Measurements from ENCODE around the gene ENTREP1. TPM values are rescaled to one million over a fixed set of nuclear protein-coding genes. Genes with fewer than 3 reads are reported as not detected.

ENTREP1 gene
- total RNA-seq, 2 experiments from 2014 or later: not detected

DNA sequence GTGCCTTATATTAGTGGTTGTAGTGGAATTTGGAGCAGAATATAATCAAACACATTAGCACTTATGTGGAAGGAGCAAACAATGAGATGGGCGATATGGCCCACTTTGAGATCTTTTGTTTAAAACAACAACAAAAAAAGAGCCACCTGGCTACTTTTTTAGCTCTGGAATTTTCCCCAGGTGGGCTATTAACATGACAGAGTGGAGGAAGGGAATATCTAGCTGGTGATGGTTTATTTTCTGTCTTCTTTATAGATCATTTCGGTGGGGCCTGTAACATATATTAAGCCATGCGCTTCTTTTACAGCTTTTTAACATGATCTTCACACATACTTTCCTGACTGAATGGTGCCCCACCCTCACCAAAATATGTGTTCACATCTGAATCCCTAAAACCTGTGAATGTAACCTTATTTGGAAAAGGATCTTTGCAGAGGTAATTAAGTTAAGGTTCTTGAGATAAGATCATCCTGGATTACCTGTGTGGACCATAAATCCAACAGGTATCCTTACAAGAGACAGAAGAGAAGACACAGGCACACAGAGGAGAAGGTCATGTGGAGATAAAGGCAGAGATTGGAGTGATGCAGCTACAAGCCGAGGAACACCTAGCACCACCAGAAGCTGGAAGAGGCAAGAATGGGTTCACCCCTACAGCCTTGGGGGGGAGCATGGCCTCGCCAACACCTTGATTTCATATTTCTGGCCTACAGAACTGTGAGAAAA is 16.6 kb upstream of the ENTREP1 start:
- BruUV-seq (replicated peaks): no TSS peak
- POLR2A ChIA-PET: no interaction called here
- CTCF ChIA-PET (ENCODE audit: unreplicated experiment): no interaction called here

DNA sequence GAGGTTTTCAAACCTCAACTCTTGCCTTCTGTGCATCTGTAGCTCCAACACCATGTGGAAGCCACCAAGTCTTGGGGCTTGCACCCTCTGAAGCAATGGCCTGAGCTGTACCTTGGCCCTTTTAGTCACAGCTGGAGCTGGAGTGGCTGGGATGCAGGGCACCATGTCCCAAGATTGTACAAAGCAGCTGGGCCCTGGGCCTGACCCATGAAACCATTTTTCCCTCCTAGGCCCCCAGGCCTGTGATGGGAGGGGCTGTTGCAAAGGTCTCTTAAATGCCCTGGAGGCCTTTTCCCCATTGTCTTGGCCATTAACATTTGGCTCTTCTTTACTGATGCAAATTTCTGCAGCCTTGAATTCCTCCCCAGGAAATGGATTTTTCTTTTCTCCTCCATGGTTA is 11.8 kb upstream of the ENTREP1 start:
- TF ChIP-seq, protein P1, sequence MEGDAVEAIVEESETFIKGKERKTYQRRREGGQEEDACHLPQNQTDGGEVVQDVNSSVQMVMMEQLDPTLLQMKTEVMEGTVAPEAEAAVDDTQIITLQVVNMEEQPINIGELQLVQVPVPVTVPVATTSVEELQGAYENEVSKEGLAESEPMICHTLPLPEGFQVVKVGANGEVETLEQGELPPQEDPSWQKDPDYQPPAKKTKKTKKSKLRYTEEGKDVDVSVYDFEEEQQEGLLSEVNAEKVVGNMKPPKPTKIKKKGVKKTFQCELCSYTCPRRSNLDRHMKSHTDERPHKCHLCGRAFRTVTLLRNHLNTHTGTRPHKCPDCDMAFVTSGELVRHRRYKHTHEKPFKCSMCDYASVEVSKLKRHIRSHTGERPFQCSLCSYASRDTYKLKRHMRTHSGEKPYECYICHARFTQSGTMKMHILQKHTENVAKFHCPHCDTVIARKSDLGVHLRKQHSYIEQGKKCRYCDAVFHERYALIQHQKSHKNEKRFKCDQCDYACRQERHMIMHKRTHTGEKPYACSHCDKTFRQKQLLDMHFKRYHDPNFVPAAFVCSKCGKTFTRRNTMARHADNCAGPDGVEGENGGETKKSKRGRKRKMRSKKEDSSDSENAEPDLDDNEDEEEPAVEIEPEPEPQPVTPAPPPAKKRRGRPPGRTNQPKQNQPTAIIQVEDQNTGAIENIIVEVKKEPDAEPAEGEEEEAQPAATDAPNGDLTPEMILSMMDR (conservative IDR thresholded peaks at IDR 0.05; ENCODE audit: low read length): no peak
- no peak for TF ChIP-seq EZH2phosphoT487 (IDR thresholded peaks at IDR 0.05; ENCODE audit: borderline replicate concordance, low read depth, low read length)
- Histone ChIP-seq H3K36me3 (ENCODE audit: insufficient read depth, low read length) (no peaks in the 10 kb centered on the region), H3K9me3 (ENCODE audit: low read length) (0 out of 2 replicates have a peak, but pooled peaks cover 9% of the 10 kb centered on the region), H3K4me1 (ENCODE audit: insufficient read depth, low read length, poor library complexity, severe bottlenecking) (no peaks in the 10 kb centered on the region), H4K20me1 (ENCODE audit: insufficient read depth, low read length) (no peaks in the 10 kb centered on the region), H3K4me3 (ENCODE audit: low read depth, low read length, poor library complexity, severe bottlenecking) (no peak overlapping the region), H2AFZ (ENCODE audit: low read length) (no peak overlapping the region), H3K27ac (ENCODE audit: low read depth, low read length, poor library complexity, severe bottlenecking) (no peak overlapping the region), H3K79me2 (ENCODE audit: insufficient read depth, low read depth, low read length) (no peaks in the 10 kb centered on the region), H3K9me2 (ENCODE audit: insufficient read depth, low read length) (no peaks in the 10 kb centered on the region), H3K4me2 (ENCODE audit: low read length) (no peak overlapping the region)
- ChIA-PET POLR2A (no interaction called here), CTCF (ENCODE audit: unreplicated experiment) (no interaction called here)
- intact Hi-C loops (cut with micrococcal nuclease; ENCODE audit: unreplicated experiment): no loop called here
- no TSS peak for BruUV-seq (replicated peaks)
- DNase-seq (ENCODE audit: low spot score): no peak

More for the DNA sequence above, 16.6 kb upstream of the ENTREP1 start:
- H4K20me1 ChIP-seq (ENCODE audit: insufficient read depth, low read length): no peaks in the 10 kb centered on the region
- no peak overlapping the region for H3K4me2 ChIP-seq (ENCODE audit: low read length)
- no peak for DNase-seq (ENCODE audit: low spot score)
- H3K36me3 ChIP-seq (ENCODE audit: insufficient read depth, low read length): no peaks in the 10 kb centered on the region
- H3K9me2 ChIP-seq (ENCODE audit: insufficient read depth, low read length): no peaks in the 10 kb centered on the region
- H3K9me3 ChIP-seq (ENCODE audit: low read length): no peaks in the 10 kb centered on the region
- TF ChIP-seq, protein P1 (conservative IDR thresholded peaks at IDR 0.05; ENCODE audit: low read length): no peak
- TF ChIP-seq EZH2phosphoT487 (IDR thresholded peaks at IDR 0.05; ENCODE audit: borderline replicate concordance, low read depth, low read length): no peak
- no peaks in the 10 kb centered on the region for H3K79me2 ChIP-seq (ENCODE audit: insufficient read depth, low read depth, low read length)
- no peak overlapping the region for H3K27ac ChIP-seq (ENCODE audit: low read depth, low read length, poor library complexity, severe bottlenecking)
- intact Hi-C loops (cut with micrococcal nuclease; ENCODE audit: unreplicated experiment): no loop called here
- H3K4me1 ChIP-seq (ENCODE audit: insufficient read depth, low read length, poor library complexity, severe bottlenecking): no peaks in the 10 kb centered on the region
- H2AFZ ChIP-seq (ENCODE audit: low read length): no peak overlapping the region
- H3K4me3 ChIP-seq (ENCODE audit: low read depth, low read length, poor library complexity, severe bottlenecking): no peak overlapping the region

DNA sequence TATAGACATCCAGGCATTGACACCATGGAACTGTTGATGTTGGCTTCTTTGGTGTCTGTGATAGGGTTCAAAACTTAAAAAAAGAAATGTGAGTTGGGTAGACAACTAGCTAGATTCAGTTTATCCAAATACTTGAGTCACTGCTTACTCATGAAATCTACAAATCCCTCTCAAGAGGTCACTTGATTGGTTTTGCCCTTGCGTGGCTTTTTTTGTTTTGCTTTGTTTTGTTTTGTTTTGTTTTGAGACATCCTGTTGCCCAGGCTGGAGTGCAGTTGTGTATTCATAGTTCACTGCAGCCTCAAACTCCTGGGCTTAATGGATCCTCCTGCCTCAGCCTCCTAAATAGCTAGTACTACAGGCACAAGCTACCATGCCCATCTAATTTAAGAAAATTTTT is 10.5 kb upstream of the ENTREP1 start:
- CTCF ChIA-PET (ENCODE audit: unreplicated experiment): no interaction called here
- H3K4me1 ChIP-seq (ENCODE audit: insufficient read depth, low read length, poor library complexity, severe bottlenecking): no peaks in the 10 kb centered on the region
- 0 out of 2 replicates have a peak, but pooled peaks cover 9% of the 10 kb centered on the region for H3K9me3 ChIP-seq (ENCODE audit: low read length)
- DNase-seq (ENCODE audit: low spot score): no peak
- H4K20me1 ChIP-seq (ENCODE audit: insufficient read depth, low read length): no peaks in the 10 kb centered on the region
- BruUV-seq (replicated peaks): no TSS peak
- no peaks in the 10 kb centered on the region for H3K36me3 ChIP-seq (ENCODE audit: insufficient read depth, low read length)
- H3K9me2 ChIP-seq (ENCODE audit: insufficient read depth, low read length): no peaks in the 10 kb centered on the region
- intact Hi-C loops (cut with micrococcal nuclease; ENCODE audit: unreplicated experiment): no loop called here
- H3K27ac ChIP-seq (ENCODE audit: low read depth, low read length, poor library complexity, severe bottlenecking): no peak overlapping the region
- TF ChIP-seq, protein P1 (conservative IDR thresholded peaks at IDR 0.05; ENCODE audit: low read length): no peak
- TF ChIP-seq EZH2phosphoT487 (IDR thresholded peaks at IDR 0.05; ENCODE audit: borderline replicate concordance, low read depth, low read length): no peak
- no peak overlapping the region for H3K4me2 ChIP-seq (ENCODE audit: low read length)
- POLR2A ChIA-PET: interaction anchor here (0.6 to 0.7 kb wide), 2 partner anchors 52 to 594 kb away, joined by 3 to 9 read pairs; no protein-coding TSS in a partner anchor
- H3K79me2 ChIP-seq (ENCODE audit: insufficient read depth, low read depth, low read length): no peaks in the 10 kb centered on the region
- H3K4me3 ChIP-seq (ENCODE audit: low read depth, low read length, poor library complexity, severe bottlenecking): no peak overlapping the region
- no peak overlapping the region for H2AFZ ChIP-seq (ENCODE audit: low read length)
